IMR-90 (cell line): ENCODE results near the gene BPI. TPM values are rescaled to one million over a fixed set of nuclear protein-coding genes. Genes with fewer than 3 reads are reported as not detected.

ENCODE experiments used
- ATAC-seq: fragments of 200-7000 bp; cut with Tn5 transposase; 2 replicates; pipeline ENCODE4 v1.9.1; 2020; ENCODE audit warnings: low read depth, mild to moderate bottlenecking, moderate library complexity
- BruUV-seq: library from RNA; stranded (reverse); fragments of 400-500 nt; replicated peaks from 2 replicates; lab custom pipeline; 2021; lab: Mats Ljungman, UMichigan
- CTCF ChIA-PET: fragments of 300-600 bp; formaldehyde crosslinking; extraction: SDS; loops from one replicate; lab custom pipeline; 2021; ENCODE audit warnings: antibody characterized with exemption; lab: Yijun Ruan, JAX
- POLR2A ChIA-PET: fragments of 300-600 bp; sonication (Branson Sonifier 250); formaldehyde crosslinking; loops from one replicate; lab custom pipeline; 2022; ENCODE audit warnings: antibody characterized with exemption; ENCODE audit not compliant: unreplicated experiment; lab: Charles Lee
- DNase-seq: peaks from one replicate; pipeline ENCODE4 v3.0.0; 2013
- H2AFZ ChIP-seq: replicated peaks from 2 replicates; pipeline ENCODE3; 2013; ENCODE audit warnings: low read length, mild to moderate bottlenecking; ENCODE audit not compliant: poor library complexity
- H2AK5ac ChIP-seq: 2 replicates; pipeline ENCODE4 v1.6.1; 2013; ENCODE audit warnings: low read depth, low read length, inconsistent platforms
- H2AK9ac ChIP-seq: replicated peaks from 2 replicates; pipeline ENCODE3; 2013; ENCODE audit warnings: mild to moderate bottlenecking, low read depth, low read length, moderate library complexity; ENCODE audit not compliant: poor library complexity
- H2BK120ac ChIP-seq: 2 replicates; pipeline ENCODE4 v1.6.1; 2013; ENCODE audit warnings: low read depth, low read length, inconsistent platforms
- H2BK15ac ChIP-seq: 3 replicates; pipeline ENCODE4 v1.6.1; 2013; ENCODE audit warnings: low read depth, low read length, inconsistent platforms
- H2BK20ac ChIP-seq: 2 replicates; pipeline ENCODE4 v1.6.1; 2013; ENCODE audit warnings: low read depth, mild to moderate bottlenecking, inconsistent platforms, low read length, moderate library complexity
- H2BK5ac ChIP-seq: 2 replicates; pipeline ENCODE4 v1.6.1; 2013; ENCODE audit warnings: mild to moderate bottlenecking, low read depth, low read length, inconsistent platforms; ENCODE audit not compliant: poor library complexity, severe bottlenecking
- H3K14ac ChIP-seq: replicated peaks from 2 replicates; pipeline ENCODE4 v1.6.1; 2013; ENCODE audit warnings: low read depth, low read length, inconsistent platforms
- H3K18ac ChIP-seq: 2 replicates; pipeline ENCODE4 v1.6.1; 2013; ENCODE audit warnings: low read depth, low read length, control low read depth
- H3K23ac ChIP-seq: 2 replicates; pipeline ENCODE4 v1.6.1; 2013; ENCODE audit warnings: low read depth, low read length, inconsistent platforms
- H3K27ac ChIP-seq: 2 replicates; pipeline ENCODE4 v1.5.1; 2013; ENCODE audit warnings: mild to moderate bottlenecking, control low read depth, low read length; ENCODE audit not compliant: insufficient read depth
- H3K27me3 ChIP-seq: 2 replicates; pipeline ENCODE4 v1.6.1; 2013; ENCODE audit warnings: low read length; ENCODE audit not compliant: control insufficient read depth, insufficient read depth
- H3K36me3 ChIP-seq: 2 replicates; pipeline ENCODE4 v1.6.1; 2013; ENCODE audit warnings: low read length, mixed read lengths; ENCODE audit not compliant: control insufficient read depth, insufficient read depth
- H3K4ac ChIP-seq: 2 replicates; pipeline ENCODE4 v1.6.1; 2013; ENCODE audit warnings: low read depth, low read length, inconsistent platforms
- H3K4me1 ChIP-seq: 2 replicates; pipeline ENCODE4 v1.6.1; 2013; ENCODE audit warnings: low read length, mixed read lengths; ENCODE audit not compliant: control insufficient read depth, insufficient read depth
- H3K4me2 ChIP-seq: 2 replicates; pipeline ENCODE4 v1.6.1; 2013; ENCODE audit warnings: low read depth, mild to moderate bottlenecking, control low read depth, low read length, moderate library complexity
- H3K4me3 ChIP-seq: 2 replicates; pipeline ENCODE4 v1.5.1; 2013; ENCODE audit warnings: low read depth, mild to moderate bottlenecking, control low read depth, low read length, moderate library complexity; ENCODE audit not compliant: insufficient read depth
- H3K56ac ChIP-seq: 2 replicates; pipeline ENCODE4 v1.6.1; 2013; ENCODE audit warnings: low read length, inconsistent platforms; ENCODE audit not compliant: insufficient read depth; ENCODE audit errors: extremely low read depth
- H3K79me1 ChIP-seq, 2 experiments: 2 replicates each; pipeline ENCODE4 v1.6.1; 2013; ENCODE audit warnings: low read length in 2 of 2, inconsistent platforms in 1 of 2, low read depth in 1 of 2
- H3K9ac ChIP-seq: 2 replicates; pipeline ENCODE4 v1.6.1; 2013; ENCODE audit warnings: low read depth, low read length, control low read depth
- H3K9me1 ChIP-seq: 2 replicates; pipeline ENCODE4 v1.6.1; 2013; ENCODE audit warnings: low read length, inconsistent platforms; ENCODE audit not compliant: insufficient read depth
- H3K9me3 ChIP-seq: 2 replicates; pipeline ENCODE4 v1.6.1; 2013; ENCODE audit warnings: low read length; ENCODE audit not compliant: control insufficient read depth, insufficient read depth
- H4K20me1 ChIP-seq: 2 replicates; pipeline ENCODE4 v1.6.1; 2013; ENCODE audit warnings: low read length, inconsistent platforms; ENCODE audit not compliant: insufficient read depth
- H4K5ac ChIP-seq: 2 replicates; pipeline ENCODE4 v1.6.1; 2013; ENCODE audit warnings: mild to moderate bottlenecking, low read depth, low read length, control low read depth
- H4K8ac ChIP-seq, 2 experiments: 2 replicates each; pipeline ENCODE4 v1.6.1; 2013; ENCODE audit warnings: low read depth in 2 of 2, low read length in 2 of 2, control low read depth in 1 of 2, inconsistent platforms in 1 of 2
- H4K91ac ChIP-seq: 2 replicates; pipeline ENCODE4 v1.6.1; 2013; ENCODE audit warnings: low read depth, low read length, inconsistent platforms; ENCODE audit not compliant: insufficient read depth
- BHLHE40 ChIP-seq: fragments of 150-350 bp; IDR thresholded peaks from 2 replicates; pipeline ENCODE4 v1.6.1; 2016; ENCODE audit warnings: mild to moderate bottlenecking, low read depth, low read length
- CEBPB ChIP-seq: IDR thresholded peaks from 2 replicates; pipeline ENCODE4 v1.6.1; 2012; ENCODE audit warnings: low read depth, low read length, improper control_type of control experiment
- CHD1 ChIP-seq: IDR thresholded peaks from 2 replicates; pipeline ENCODE4 v1.6.1; 2012; ENCODE audit warnings: low read depth, low read length, improper control_type of control experiment
- CTCF ChIP-seq: conservative IDR thresholded peaks from 2 replicates; pipeline ENCODE4 v1.5.1; 2012; ENCODE audit warnings: mild to moderate bottlenecking, low read depth, low read length, improper control_type of control experiment
- ELK1 ChIP-seq: fragments of 150-350 bp; IDR thresholded peaks from 2 replicates; pipeline ENCODE4 v1.6.1; 2016; ENCODE audit warnings: low read depth, mild to moderate bottlenecking, low read length, moderate library complexity, borderline replicate concordance
- FOS ChIP-seq: fragments of 150-350 bp; IDR thresholded peaks from 2 replicates; pipeline ENCODE4 v1.6.1; 2016; ENCODE audit warnings: low read depth, low read length
- MAFK ChIP-seq: IDR thresholded peaks from 2 replicates; pipeline ENCODE4 v1.6.1; 2012; ENCODE audit warnings: low read depth, low read length, improper control_type of control experiment
- MAZ ChIP-seq: IDR thresholded peaks from 2 replicates; pipeline ENCODE4 v1.6.1; 2012; ENCODE audit warnings: low read depth, mild to moderate bottlenecking, low read length, improper control_type of control experiment, moderate library complexity, borderline replicate concordance
- MXI1 ChIP-seq: IDR thresholded peaks from 2 replicates; pipeline ENCODE4 v1.6.1; 2012; ENCODE audit warnings: low read depth, mild to moderate bottlenecking, low read length, moderate library complexity, borderline replicate concordance
- NFE2L2 ChIP-seq: fragments of 150-350 bp; IDR thresholded peaks from 2 replicates; pipeline ENCODE4 v1.6.1; 2016; ENCODE audit warnings: low read depth, mild to moderate bottlenecking, low read length
- POLR2A ChIP-seq: IDR thresholded peaks from 2 replicates; pipeline ENCODE4 v1.6.1; 2012; ENCODE audit warnings: mild to moderate bottlenecking, low read depth, low read length
- RAD21 ChIP-seq: IDR thresholded peaks from 2 replicates; pipeline ENCODE4 v1.6.1; 2012; ENCODE audit warnings: low read length, improper control_type of control experiment
- RCOR1 ChIP-seq: IDR thresholded peaks from 2 replicates; pipeline ENCODE4 v1.6.1; 2012; ENCODE audit warnings: mild to moderate bottlenecking, low read length, improper control_type of control experiment; ENCODE audit not compliant: insufficient replicate concordance
- RFX5 ChIP-seq: IDR thresholded peaks from 2 replicates; pipeline ENCODE4 v1.8.0; 2012; ENCODE audit warnings: low read depth, mild to moderate bottlenecking, low read length, moderate library complexity
- SMC3 ChIP-seq: fragments of 150-350 bp; IDR thresholded peaks from 2 replicates; pipeline ENCODE4 v1.6.1; 2016; ENCODE audit warnings: low read depth, mild to moderate bottlenecking, antibody characterized with exemption, low read length, moderate library complexity
- USF2 ChIP-seq: fragments of 150-350 bp; IDR thresholded peaks from 2 replicates; pipeline ENCODE4 v1.6.1; 2017; ENCODE audit warnings: mild to moderate bottlenecking, antibody characterized with exemption, low read length, low read depth
- WGBS, 2 experiments: methylation state at CpG; one replicate each; pipeline versions ENCODE4 v1.1.5 to v1.1.7; 2013; ENCODE audit warnings: missing lambda C conversion rate in 2 of 2; ENCODE audit not compliant: insufficient read length in 1 of 2; ENCODE audit errors: extremely low coverage in 2 of 2; 5-methylcytosine and 5-hydroxymethylcytosine counted together
- dilution Hi-C: fragments of 300-500 bp; cut with HindIII; formaldehyde crosslinking; loops from one replicate; pipeline ENCODE4 v1.14.3; 2018; ENCODE audit warnings: low sequenced_read_pairs; ENCODE audit not compliant: unreplicated experiment
- in situ Hi-C: fragments of 300-500 bp; cut with MboI; formaldehyde crosslinking; loops from 3 replicates; pipeline ENCODE4 v1.14.3; 2019; ENCODE audit warnings: low sequenced_read_pairs, inconsistent platforms, mixed read lengths
- intact Hi-C: fragments of 100-400 bp; cut with micrococcal nuclease; formaldehyde crosslinking; loops from 2 replicates; pipeline ENCODE4 v1.10.0; 2022
- polyA plus RNA-seq, 3 experiments: library from polyadenylated mRNA; depleted of rRNA; stranded (reverse); fragments of >200 nt; gene quantifications; 2 replicates each; pipeline ENCODE4 v1.2.3, GENCODE V29; 2012; ENCODE audit warnings: low replicate concordance in 1 of 3
- total RNA-seq: library from RNA; depleted of rRNA; stranded (reverse); fragments of >200 nt; gene quantifications from 2 replicates; pipeline ENCODE4 v1.2.3, GENCODE V29; 2012

BPI gene
- total and polyA plus RNA-seq, 2 of the 4 experiments (the other 2 are of a cell fraction) = 0.05 TPM; not detected in 1

- no peak for TF ChIP-seq POLR2A
- TF ChIP-seq RFX5 = no peak
- TF ChIP-seq ELK1 = no peak
- TF ChIP-seq NFE2L2 = no peak
- TF ChIP-seq BHLHE40 = no peak
- TF ChIP-seq MAZ = no peak
- no peak for TF ChIP-seq SMC3
- TF ChIP-seq USF2 = no peak
- TF ChIP-seq CTCF = no peak
- TF ChIP-seq RCOR1 = no peak
- TF ChIP-seq MXI1 = no peak
- TF ChIP-seq CHD1 = no peak
- no peak for TF ChIP-seq RAD21
- TF ChIP-seq FOS = no peak
- TF ChIP-seq MAFK = no peak
- TF ChIP-seq CEBPB = no peak
- Histone ChIP-seq H3K9me1 (0 out of 2 replicates have a peak, but pooled peaks cover 2% of the 10 kb centered on the region), H3K4me1 (peaks cover 5% of the 10 kb centered on the region), H2AK9ac (no peak overlapping the region), H3K9me3 (no peaks in the 10 kb centered on the region), H2BK15ac (no peak overlapping the region), H3K79me1 (no peaks in the 10 kb centered on the region), H4K91ac (no peak overlapping the region), H3K36me3 (no peaks in the 10 kb centered on the region), H3K56ac (no peak overlapping the region), H3K14ac (no peak overlapping the region), H3K27ac (no peak overlapping the region), H4K8ac (no peak overlapping the region), H3K4ac (no peak overlapping the region), H3K18ac (no peak overlapping the region), H2BK120ac (no peak overlapping the region), H3K4me3 (no peak overlapping the region), H3K27me3 (peaks cover 21% of the 10 kb centered on the region), H4K5ac (no peak overlapping the region), H2BK20ac (no peak overlapping the region), H2BK5ac (no peak overlapping the region), H3K4me2 (no peak overlapping the region), H4K20me1 (no peaks in the 10 kb centered on the region), H3K23ac (no peak overlapping the region), H2AK5ac (no peak overlapping the region), H3K9ac (no peak overlapping the region), H2AFZ (no peak overlapping the region)
- CTCF ChIA-PET = interaction anchor here (0.5 to 0.8 kb wide), 2 partner anchors 12 to 72 kb away, joined by 3 to 4 read pairs; no protein-coding TSS in a partner anchor
- intact Hi-C loops = no loop called here
- 46% methylated on average over 3 of the region's 11 CpGs; no CpG with 5 or more reads in 1 of the 2 experiments for WGBS, 2 experiments
- ATAC-seq (no peak), DNase-seq (no peak)
- BruUV-seq = no TSS peak
- dilution Hi-C loops = no loop called here
- POLR2A ChIA-PET = no interaction called here
- in situ Hi-C loops = loop anchor here (10.0 kb wide), 1 partner anchor 238 kb away; no protein-coding TSS in a partner anchor
These were observed 1.2 kb upstream of the BPI start for GRCh38 chr20:38302786-38303185.
